Forelimb muscle (tissue), 1 donor: Measurements from ENCODE around the gene TBC1D4. TPM values are rescaled to one million over a fixed set of nuclear protein-coding genes. Genes with fewer than 3 reads are reported as not detected.
"Not testable (repeated sequence)": the region's sequence is repeated elsewhere in the genome, so short reads cannot be mapped to it uniquely, and the experiment has no call there.

Source experiments
- DNase-seq: peaks from one replicate; pipeline ENCODE4 v3.0.0-alpha.2; 2013; ENCODE audit warnings: low read depth
- polyA plus RNA-seq: library from polyadenylated mRNA; unstranded; fragments of 120-200 nt; gene quantifications from one replicate; pipeline ENCODE4 v1.2.1, GENCODE V29; 2013; ENCODE audit not compliant: insufficient read length

Gene TBC1D4
- polyA plus RNA-seq, 1 donor = 18.6 TPM

DNA sequence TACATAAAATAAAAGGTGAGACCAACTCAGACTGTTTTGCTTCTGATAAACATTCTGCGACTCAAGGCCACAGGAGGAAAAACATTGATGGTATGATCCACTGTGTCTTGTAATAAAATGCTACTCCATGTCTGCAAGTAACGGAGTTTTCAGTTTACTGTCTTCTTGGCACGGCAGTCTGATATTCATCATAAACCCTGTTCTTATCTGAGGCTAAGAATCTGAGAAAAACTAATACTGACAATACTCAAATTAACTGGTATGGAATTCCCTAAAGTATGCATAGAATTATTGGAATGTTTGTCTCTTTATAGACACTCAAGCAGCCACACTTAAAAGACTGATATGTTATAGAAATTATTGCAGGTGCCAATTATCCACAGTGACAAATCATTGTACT is 125.5 kb downstream of the TBC1D4 start:
- no peak for DNase-seq

DNA sequence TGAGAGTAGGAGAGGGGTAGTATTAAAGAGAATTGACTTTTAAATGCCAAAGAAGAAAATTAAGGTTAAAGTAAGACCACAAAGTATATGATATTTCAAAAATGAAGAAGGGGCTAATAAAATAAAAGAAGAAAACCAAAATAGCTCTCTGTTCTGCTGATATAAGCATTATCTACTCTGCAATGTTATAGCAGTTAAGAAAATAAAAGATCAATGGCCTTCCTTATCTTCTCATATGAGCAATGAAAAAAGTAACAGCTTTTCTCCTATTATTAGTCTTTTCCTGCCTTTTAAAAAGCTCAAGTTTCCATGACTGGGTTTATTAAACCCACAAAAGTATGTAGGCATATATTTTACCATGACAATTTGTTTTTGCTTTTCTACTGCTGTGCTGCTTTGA is 126.4 kb downstream of the TBC1D4 start:
- DNase-seq = no peak

DNA sequence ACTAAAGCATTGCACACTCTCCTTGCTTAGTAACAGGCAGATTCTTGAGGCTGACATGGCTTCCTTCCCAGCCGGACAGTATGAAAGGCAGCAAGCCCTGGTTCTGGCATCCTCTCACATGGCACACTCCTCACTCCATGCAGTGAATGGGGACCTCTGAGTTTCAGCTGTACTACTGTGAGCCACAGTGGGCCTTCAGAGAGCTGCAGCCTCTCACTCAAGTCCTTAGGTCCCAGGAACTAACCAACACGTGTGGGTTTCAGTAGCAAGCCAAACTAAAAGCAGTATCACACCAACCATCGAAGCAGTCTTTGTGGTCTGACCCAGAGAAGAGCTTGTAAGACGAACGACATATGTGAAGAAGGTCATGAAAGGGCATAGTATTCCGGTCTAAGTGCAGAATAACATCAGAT is 128.2 kb downstream of the TBC1D4 start:
- DNase-seq = no peak

DNA sequence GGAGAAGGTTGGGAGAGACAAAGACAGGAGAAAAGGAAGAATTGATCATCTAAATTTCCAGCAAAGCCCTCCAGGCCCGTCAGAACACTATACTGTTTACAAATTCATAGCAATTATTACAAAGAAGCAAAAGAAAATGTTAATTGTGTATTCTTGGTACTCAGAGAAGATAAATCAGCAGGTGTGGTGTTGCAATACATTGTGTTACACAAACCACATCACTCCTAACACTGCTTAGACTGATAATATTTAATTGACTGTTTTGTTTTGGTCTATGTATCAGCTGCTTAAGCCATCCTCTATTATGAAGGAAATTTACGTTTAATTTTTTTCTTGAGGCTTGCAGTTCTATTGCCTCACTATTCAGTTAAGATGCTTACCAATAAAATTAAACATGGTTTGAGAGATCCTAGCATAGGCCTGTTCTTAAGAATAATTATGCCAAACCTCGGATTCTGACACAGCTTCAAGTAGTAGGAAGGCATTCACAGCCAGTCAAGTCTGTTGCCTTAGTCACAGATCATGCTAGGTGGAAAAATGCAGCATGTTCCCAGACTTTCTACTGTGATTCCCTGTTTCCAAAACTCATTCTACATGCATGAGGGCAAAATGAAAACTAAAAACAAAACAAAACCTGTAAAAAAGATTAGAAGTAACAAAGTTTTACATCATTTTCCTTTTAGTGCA is 129.2 kb downstream of the TBC1D4 start:
- DNase-seq = no peak

DNA sequence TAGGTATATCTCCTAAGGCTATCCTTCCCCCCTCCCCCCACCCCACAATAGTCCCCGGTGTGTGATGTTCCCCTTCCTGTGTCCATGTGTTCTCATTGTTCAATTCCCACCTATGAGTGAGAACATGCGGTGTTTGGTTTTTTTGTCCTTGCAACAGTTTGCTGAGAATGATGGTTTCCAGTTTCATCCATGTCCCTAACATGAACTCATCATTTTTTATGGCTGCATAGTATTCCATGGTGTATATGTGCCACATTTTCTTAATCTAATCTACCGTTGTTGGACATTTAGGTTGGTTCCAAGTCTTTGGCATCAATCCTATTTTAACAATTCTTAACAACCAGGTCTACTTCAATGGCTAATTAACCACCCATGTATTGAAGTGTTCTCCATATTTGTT is 130.4 kb downstream of the TBC1D4 start:
- DNase-seq = not testable (repeated sequence)

DNA sequence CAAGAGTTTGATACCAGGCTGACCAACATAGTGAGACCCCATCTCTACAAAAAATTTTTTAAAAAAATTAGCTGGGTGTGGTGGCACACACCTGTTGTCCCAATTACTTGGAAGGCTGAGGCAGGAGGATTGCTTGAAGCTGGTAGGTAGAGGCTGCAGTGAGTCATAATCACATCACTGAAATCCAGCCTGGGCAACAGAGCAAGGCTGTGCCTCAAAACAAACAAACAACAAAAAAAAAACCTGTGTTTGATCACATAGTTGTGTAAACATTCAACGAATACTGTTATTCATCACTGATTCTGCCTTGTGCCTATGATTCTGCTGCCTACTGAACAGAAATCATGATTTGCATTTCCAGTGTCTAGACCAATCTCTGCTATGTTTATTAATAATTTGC is 134.0 kb downstream of the TBC1D4 start:
- no peak for DNase-seq

DNA sequence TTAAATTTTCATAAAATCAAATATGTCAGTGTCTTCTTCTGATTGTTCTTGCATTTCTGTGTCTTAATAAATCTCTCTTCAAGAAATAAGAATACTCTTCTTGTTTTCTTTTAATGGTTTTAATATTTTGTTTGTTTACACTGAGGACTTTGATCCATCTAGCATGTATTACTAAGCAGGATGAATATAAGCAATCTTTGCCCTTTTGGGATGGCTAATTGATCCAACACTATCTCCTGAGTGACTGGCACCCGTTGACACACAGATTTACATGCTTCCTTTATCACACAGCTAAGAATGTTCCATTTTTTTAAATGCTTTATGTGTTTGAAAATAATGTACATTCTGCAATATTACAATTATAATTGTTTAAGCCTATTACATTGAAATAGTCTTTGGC is 134.5 kb downstream of the TBC1D4 start:
- no peak for DNase-seq

DNA sequence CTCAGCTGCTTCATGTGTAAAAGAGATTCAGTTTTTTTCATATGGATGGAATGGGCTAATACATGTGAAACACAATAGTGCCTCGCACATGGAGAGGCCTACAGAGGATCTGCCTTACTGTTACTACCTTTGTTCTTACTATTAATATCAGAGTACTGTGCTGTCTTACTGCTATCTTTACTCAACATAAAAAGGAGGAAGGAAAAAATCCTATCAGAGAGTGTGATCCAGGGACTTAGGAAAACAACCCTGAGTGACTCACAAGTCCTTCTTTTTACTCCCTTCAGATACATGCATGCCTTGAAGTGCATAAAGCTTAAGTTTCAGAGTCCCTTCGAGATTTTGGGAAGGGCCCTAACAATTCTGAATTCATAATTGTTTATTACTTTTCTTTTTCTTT is 136.8 kb downstream of the TBC1D4 start:
- no peak for DNase-seq

DNA sequence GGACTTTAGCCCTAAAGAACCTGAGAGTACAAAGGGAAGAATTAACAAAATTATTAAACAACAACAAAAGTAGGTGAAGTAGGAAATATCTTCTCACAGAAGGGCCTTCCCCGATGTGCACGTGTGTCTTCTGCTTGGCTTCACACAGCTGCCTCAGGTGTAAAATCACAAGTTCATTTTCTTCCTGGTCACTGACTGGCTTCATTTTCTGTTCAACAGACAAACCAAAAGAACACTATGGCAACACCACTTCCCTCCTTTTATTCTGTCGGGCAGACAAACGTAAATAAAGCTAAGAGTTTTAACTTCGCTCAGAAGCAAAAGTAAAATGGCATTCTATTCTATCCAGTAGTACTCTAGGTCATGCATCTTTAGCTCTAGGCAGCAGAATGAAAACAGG is 140.9 kb downstream of the TBC1D4 start:
- no peak for DNase-seq

DNA sequence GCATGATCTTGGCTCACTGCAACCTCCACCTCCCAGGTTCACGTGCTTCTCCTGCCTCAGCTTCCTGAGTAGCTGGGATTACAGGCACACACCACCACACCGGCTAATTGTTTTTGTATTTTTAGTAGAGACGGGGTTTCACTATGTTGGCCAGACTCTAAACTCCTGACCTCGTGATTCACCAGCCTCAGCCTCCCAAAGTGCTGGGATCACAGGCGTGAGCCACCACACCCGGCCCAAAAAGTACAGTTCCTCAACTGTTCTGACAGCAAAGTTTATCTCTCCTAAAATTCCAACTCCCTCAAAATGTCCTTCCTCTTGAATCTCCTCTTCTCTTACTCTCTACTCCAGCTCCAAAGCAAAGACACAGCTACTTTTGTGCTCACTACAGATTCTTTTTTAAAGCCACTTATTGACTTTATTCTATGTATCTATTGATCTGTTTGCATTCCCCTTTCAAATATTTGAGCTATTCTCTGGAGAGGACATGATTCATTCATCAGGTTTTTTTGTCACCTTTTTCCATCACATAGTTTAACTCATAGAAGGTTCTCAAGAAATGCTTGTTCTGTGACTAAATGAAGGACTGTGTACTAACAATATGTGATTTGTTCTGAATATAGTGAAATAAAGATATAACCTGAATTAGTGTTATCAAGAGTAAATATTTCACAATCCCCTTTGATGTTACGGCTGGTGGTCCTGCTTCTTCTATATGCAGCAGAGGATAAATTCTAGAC is 142.2 kb downstream of the TBC1D4 start:
- DNase-seq = no peak

DNA sequence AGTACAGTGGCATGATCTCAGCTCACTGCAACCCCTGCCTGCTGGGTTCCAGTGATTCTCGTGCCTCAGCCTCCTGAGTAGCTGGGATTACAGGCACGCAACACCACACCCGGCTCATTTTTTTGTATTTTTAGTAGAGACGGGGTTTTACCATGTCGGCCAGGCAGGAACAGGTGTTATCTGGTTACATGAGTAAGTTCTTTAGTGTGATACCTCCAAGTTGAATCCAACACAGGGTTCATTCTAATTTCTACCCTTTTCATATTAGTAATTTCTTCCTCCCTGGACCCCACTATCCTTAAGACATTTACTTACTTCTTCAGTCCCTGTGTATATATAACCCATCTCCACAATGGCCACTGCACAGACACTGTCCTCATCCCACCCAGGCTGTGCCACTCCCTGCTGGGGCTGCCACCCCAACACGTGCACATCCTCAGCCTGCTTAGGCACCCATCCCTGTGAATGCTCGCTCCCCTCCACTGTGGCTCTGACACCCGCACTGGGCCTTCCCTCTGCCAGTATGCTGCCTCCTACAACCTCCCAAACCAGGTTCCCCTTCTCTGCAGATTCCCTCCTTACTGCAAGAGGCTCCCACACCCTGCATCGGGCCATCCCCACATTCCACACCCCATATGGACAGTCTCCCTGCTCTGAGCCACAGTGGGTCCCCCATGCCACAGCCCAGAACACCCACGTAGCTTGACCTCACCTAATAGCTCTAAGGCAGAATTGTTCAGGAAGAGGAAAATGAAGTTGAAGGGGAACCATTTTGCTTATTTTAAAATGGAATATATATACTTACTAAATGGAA is 147.1 kb downstream of the TBC1D4 start:
- no peak for DNase-seq

DNA sequence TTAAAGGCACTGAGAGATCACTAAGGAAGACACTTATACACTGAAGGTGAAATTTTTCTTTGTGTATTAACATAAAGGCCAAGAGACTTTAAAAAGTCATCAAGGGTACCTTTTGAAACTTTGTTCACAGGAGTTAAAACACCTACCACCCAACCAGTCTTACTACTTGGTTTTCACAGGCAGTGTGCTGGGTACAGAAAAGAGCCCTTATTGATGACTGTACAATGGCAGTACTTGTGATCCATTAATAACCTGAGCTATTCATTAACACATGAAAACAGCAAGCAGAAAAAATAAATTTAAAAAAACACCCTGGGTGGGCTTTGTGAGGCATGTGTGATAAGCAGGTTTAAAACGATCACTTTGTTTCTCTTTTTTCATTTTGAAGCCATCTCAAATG is 148.9 kb downstream of the TBC1D4 start:
- DNase-seq = no peak

DNA sequence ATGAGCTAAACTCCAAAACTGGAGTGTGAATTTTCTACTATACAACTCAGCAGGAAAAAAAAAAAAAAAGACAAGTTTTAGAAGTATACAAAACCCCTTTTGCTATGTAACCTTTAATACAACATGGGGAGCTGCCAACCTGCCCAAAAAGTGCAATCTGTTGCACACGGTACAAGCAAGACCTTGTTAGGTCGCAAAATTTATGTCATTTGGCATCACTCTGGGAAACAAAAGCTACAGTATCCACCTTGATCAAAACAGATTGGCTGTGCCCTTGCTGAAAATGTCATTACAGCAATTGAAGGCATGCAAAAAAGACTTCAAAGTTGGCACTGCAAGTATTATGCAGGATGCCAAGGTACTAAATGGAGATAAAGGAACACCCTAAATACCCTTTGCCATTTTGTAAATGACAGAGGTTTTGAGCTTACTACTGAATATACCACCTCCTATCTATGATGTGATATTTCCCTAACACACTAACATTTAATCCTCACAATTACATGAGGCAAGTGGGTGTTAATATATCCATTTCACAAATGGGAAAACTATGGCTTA is 150.1 kb downstream of the TBC1D4 start:
- no peak for DNase-seq

DNA sequence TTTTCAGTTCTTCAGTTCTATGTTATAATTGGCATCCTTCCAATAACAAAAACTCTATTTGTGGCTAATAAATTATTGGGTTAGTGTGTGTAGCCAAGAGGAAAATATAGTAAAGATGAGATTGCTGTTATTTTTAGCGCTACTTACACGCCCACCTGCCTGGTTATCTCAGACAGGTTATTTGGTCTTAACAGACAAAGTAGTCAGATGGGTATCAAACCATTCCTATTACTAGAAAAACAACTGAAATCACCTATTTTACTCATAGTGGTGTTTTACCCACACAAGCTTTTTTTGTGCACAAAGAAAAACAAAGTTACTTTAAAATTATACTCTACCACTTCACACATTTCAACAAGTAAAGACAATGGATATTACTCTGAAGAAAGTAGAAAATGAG is 151.2 kb downstream of the TBC1D4 start:
- no peak for DNase-seq

DNA sequence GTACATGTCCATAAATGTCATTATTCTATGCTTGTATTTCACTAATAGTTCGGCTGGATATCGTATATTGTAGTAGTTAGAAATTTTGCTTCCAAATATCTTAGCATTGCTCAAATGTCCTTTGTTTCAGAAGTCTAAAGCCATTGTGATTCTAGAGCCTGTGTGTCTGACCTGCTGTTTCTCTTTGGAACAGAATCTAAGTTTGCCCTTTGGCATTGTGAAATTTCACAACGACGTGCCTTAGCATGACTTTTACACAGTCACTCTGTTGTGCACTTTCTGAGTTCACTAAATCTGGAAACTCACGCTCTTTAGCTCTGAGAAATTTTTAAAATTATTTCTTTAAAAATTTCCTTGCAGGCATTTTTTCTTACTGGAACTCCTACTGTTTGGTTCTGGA is 152.2 kb downstream of the TBC1D4 start:
- no peak for DNase-seq

DNA sequence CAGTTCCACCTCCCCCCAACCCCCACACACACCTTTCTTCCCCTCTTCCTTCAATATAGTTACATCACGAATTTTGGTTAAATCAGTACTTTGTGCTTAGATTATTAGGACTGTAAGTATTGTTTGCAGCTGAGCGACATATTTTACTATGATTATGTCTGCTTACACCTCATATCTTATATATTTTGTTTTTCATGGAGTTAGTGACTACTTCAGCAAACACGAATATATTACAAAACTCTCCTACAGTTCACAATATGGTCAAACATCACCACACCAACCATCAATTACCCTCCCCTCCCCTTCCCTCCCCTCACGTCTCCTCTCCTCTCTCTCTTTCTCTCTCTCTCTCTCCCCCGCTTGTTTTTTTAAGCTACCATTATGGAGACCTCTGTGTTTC is 152.9 kb downstream of the TBC1D4 start:
- no peak for DNase-seq

DNA sequence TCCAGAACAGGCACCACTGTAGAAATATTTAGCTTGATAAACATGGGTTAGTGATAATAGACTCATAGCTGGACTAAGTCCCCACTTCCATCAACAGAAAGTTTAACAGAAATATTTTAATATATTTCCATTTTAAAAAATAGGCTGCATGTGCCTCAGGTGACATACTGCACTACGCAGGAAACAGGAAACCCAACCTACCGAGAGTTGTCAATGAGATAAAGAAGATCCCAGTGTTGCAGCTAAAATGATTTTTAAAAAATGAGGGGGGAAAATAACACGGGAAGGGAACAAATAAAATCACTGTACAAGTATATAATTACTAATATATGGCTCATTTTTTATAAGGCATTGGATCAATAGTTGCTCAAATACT is 154.8 kb downstream of the TBC1D4 start:
- DNase-seq = no peak

DNA sequence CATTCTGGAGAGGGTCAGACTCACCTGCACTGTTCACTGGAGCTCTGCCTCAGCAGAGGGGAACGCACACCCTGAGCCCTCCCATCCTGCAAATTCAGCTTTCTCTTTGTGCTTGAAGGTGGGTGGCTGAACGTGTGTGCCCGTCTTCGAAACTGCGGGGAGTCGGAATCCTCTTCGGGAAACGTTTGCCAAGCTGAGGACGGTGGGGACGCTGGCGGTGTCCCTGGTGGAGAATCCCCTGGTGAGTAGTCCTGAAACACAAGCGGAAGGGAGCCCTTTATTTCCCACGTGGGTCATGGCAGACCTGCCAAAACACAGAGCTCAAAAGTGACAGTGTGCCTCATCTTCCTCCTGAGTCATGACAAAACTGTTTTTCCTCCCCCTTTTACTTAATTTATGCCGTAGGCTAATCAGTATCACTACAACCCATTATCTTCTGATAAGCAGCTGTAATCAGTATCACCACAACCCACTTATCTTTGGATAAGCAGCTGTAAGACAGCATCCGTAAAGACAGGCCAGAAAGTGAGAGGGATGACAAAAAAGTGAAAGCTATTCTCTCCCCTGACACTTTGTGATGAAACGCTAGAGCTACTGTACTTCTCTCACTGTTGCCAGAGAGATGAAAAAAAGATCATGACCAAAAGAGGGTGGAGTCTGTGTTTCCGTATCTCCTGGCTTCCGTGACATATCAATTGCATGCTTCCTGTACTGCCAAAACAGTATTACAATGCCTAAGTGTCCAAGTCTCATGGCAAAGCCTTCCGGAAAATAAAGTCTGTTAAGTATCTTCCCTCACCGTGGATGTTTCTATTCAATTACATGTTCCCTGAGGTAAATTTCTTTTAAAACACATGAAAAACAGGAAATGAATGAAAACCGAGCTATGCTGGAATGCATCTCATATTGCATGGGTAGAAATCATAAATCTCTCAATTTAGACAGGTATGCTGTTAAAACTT is 155.5 kb downstream of the TBC1D4 start:
- DNase-seq = no peak

DNA sequence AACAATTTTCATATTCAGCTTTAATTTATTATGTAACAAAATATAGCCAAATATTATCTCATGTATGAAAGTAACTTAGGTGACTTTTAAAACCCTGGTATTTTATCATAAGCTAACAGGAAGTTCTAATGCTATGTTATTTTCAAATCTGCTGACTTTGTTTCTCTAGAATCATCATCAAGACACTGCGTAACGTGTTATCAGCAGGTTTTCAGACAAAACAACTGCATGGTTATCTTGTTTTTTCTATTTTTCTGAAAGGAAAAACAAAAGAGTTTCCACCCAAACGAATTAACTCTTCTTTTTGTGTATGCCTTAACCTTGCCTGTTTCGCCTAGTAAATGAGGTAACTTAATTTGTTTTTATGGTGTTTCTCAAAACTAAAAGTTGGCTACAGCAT is 156.3 kb downstream of the TBC1D4 start:
- no peak for DNase-seq

DNA sequence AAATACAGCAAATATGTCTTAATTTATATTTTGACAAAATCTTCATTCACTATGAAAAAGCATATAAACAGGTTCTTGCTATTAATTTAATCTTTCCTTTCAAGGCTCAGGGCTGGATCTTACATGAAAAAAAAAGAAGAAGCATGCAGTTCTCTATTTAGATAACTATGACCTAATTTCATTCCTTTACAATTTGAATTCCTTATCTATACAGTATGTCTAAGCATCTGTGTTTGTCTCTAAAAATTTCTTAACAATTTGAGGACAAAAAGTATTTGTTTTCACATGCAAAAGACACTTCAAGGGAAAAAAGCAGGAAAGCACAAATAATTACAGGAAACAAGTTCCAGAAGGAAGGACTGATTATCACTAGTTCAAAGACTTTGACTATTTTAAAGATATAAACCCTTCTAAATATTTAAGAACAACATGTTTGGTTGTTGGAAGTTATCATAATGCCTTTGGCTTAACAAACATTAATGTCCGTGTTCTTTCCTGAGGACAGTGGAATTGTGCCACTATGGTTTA is 157.5 kb downstream of the TBC1D4 start:
- DNase-seq = no peak

DNA sequence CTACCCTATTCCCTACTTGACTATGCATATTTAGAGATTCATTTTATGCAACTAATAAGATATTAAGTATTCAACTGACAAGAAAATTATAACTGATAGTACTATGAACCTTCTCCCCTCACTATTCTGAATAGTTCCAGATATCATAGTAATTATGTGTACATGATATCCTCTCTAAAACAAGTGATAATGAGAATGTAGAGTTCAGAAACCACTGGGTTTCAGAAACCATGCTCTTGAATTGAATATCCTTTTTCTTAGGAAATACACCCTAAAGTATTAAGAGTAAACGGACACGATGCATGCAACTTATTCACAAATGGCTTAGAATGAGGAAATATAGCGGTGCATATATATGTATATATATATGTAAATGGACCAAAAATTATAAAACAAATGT is 160.9 kb downstream of the TBC1D4 start:
- DNase-seq = no peak
